Gastrocnemius medialis (tissue), 4 donors: Measurements from ENCODE around the gene NPHS1.

Experiments used
- POLR2A ChIP-seq, 2 donors: fragments of 450-650 bp; IDR thresholded peaks; one replicate each; pipeline ENCODE4 v1.6.1; 2017; ENCODE audit warnings: antibody characterized with exemption in 2 of 2, mild to moderate bottlenecking in 2 of 2, moderate library complexity in 2 of 2
- TF ChIP-seq, protein P1 (sequence below), 5 experiments: fragments of 450-650 bp in 3 of 5; fragments of 200-600 bp in 2 of 5; sonication (generic) in 2 of 5; IDR thresholded peaks in 4 of 5; conservative IDR thresholded peaks in 1 of 5; 1 replicate in 4 of 5; 2 replicates in 1 of 5; pipeline ENCODE4 v1.5.1; 2016 to 2019; ENCODE audit warnings: antibody characterized with exemption in 5 of 5, mild to moderate bottlenecking in 3 of 5, moderate library complexity in 3 of 5

DNA sequence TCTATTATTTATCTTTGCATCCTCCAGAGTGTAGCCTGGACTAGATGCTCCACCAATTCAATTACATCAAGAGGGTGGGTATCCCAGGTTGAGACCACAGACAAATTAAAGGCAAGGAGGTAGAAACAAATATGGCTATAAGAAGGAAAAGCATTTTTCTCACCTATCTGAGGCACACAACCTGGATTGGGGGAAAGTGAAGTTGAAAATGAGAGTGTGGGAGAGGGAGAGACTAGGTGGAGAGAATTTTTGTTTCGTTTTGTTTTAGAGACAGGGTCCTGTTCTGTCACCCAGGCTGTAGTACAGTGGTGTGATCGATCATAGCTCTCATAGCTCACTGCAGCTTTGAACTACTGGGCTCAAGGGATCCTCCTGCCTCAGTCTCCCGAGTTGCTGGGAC lies 33.9 kb downstream of the NPHS1 start:
- TF ChIP-seq, protein P1, sequence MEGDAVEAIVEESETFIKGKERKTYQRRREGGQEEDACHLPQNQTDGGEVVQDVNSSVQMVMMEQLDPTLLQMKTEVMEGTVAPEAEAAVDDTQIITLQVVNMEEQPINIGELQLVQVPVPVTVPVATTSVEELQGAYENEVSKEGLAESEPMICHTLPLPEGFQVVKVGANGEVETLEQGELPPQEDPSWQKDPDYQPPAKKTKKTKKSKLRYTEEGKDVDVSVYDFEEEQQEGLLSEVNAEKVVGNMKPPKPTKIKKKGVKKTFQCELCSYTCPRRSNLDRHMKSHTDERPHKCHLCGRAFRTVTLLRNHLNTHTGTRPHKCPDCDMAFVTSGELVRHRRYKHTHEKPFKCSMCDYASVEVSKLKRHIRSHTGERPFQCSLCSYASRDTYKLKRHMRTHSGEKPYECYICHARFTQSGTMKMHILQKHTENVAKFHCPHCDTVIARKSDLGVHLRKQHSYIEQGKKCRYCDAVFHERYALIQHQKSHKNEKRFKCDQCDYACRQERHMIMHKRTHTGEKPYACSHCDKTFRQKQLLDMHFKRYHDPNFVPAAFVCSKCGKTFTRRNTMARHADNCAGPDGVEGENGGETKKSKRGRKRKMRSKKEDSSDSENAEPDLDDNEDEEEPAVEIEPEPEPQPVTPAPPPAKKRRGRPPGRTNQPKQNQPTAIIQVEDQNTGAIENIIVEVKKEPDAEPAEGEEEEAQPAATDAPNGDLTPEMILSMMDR (IDR thresholded peaks at IDR 0.05 in 4 of 5, conservative IDR thresholded peaks at IDR 0.05 in 1 of 5), result no peak
- TF ChIP-seq POLR2A (IDR thresholded peaks at IDR 0.05), result no peak
